GM19372 (cell line): Measurements from ENCODE around the gene UBE2J2.
A peak's percentile ranks its signal among the peaks of the same experiment; 100 is the strongest.

Experiments used
- ATAC-seq: cut with Tn5 transposase; IDR thresholded peaks from one replicate; pipeline ENCODE4 v1.9.1; 2021; ENCODE audit warnings: mild to moderate bottlenecking, low read depth, moderate library complexity; ENCODE audit not compliant: unreplicated experiment

UBE2J2 gene

GRCh38 chr1:1231400-1232207 lies 42.0 kb downstream of the UBE2J2 start, which contains the start of gene SDF4:
Gene SDF4, minus strand, starts transcription at chr1:1232001. Its CDS starts 3,229 bp downstream, at chr1:1228772.
- peak; percentile 96 for ATAC-seq

GRCh38 chr1:1230656-1231399 lies 42.8 kb downstream of the UBE2J2 start:
- ATAC-seq, result no peak

- ATAC-seq, result no peak
These were observed 43.9 kb downstream of the UBE2J2 start for GRCh38 chr1:1229770-1230169.

GRCh38 chr1:1228596-1229321 lies 44.9 kb downstream of the UBE2J2 start:
- no peak for ATAC-seq

GRCh38 chr1:1228187-1228586 lies 45.5 kb downstream of the UBE2J2 start:
- no peak for ATAC-seq

GRCh38 chr1:1227386-1227785 lies 46.3 kb downstream of the UBE2J2 start:
- ATAC-seq, result no peak

- ATAC-seq, result no peak
These were observed 46.9 kb downstream of the UBE2J2 start for GRCh38 chr1:1226566-1227362.

- ATAC-seq, result no peak
These were observed 47.7 kb downstream of the UBE2J2 start for GRCh38 chr1:1225913-1226312.

GRCh38 chr1:1225238-1225845 lies 48.3 kb downstream of the UBE2J2 start:
- ATAC-seq, result no peak

- ATAC-seq, result no peak
These were observed 49.8 kb downstream of the UBE2J2 start for GRCh38 chr1:1223891-1224290.

GRCh38 chr1:1223321-1223720 lies 50.3 kb downstream of the UBE2J2 start:
- ATAC-seq, result no peak

- ATAC-seq, result no peak
These were observed 51.0 kb downstream of the UBE2J2 start for GRCh38 chr1:1222575-1223225.

GRCh38 chr1:1221887-1222574 lies 51.6 kb downstream of the UBE2J2 start:
- ATAC-seq, result no peak

GRCh38 chr1:1220197-1220596 lies 53.5 kb downstream of the UBE2J2 start:
- no peak for ATAC-seq

GRCh38 chr1:1219341-1219740 lies 54.3 kb downstream of the UBE2J2 start:
- ATAC-seq, result no peak

- no peak for ATAC-seq
These were observed 55.0 kb downstream of the UBE2J2 start for GRCh38 chr1:1218524-1219200.

GRCh38 chr1:1217621-1218523 lies 55.8 kb downstream of the UBE2J2 start:
- ATAC-seq, result no peak
